Measurements from ENCODE around the gene FARP1.

The FARP1 gene

DNA sequence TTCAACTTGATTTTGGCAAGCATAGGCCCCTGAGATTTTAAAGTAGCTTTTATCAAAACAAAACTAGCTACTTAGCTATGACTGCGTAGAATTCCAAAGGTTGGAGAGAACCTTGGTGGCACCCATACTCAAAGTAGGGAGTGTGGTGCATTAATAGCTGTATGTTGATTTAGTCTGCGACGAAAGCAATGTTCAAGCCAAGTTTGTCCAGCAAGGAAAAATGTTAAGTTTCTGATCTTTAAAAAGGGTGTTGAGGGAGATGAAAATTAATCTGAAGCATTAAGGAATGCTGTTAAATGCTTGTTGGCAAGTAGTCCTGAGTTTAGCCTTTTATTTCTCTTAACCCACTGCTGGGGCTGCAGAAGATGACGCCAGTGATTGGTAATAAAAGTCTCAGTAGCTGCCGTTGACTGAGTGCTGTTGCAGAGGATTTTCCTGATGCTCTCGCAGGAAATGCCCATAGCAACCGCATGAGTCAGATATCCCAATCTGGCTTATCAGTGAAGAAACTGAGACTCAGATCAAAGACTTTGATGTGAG lies 110.1 kb downstream of the FARP1 start:
- no peak for TF ChIP-seq CTCF (IDR thresholded peaks at IDR 0.05; ENCODE audit: control extremely low read depth, extremely low read depth, low read depth, missing control alignments)
- POLR2A ChIA-PET: no interaction called here
- DNase-seq (ENCODE audit: extremely low spot score): no peak
- CTCF ChIA-PET: no interaction called here

GRCh38 chr13:98253526-98253925 lies 110.6 kb downstream of the FARP1 start:
- no peak for TF ChIP-seq CTCF (IDR thresholded peaks at IDR 0.05; ENCODE audit: control extremely low read depth, extremely low read depth, low read depth, missing control alignments)
- ChIA-PET POLR2A (no interaction called here), CTCF (interaction anchor here (0.9 kb wide), 1 partner anchor 11 kb away, joined by 3 read pairs; no protein-coding TSS in a partner anchor)
- DNase-seq (ENCODE audit: extremely low spot score): no peak

DNA sequence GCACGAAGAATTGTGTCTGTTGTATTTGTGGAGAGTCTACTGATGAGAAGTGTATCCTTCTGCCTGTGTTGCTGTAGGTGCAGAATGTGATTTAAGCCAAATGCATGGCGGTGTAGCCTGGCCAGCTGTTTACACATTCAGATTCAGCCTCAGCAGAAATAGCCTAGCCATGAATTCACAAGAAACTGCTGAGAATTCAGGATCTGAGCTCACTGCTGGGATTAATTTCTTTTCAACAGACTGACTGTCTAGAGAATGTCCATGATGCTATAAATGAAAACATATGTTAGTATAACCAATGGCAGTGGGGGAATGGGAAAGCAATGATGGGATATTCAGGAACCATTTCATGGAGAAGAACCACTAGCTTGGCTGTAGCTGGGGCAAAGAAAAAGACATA lies 111.6 kb downstream of the FARP1 start:
- ChIA-PET POLR2A (no interaction called here), CTCF (interaction anchor here (0.9 kb wide), 1 partner anchor 10 kb away, joined by 3 read pairs; no protein-coding TSS in a partner anchor)
- TF ChIP-seq CTCF (IDR thresholded peaks at IDR 0.05; ENCODE audit: control extremely low read depth, extremely low read depth, low read depth, missing control alignments): no peak
- DNase-seq (ENCODE audit: extremely low spot score): no peak

DNA sequence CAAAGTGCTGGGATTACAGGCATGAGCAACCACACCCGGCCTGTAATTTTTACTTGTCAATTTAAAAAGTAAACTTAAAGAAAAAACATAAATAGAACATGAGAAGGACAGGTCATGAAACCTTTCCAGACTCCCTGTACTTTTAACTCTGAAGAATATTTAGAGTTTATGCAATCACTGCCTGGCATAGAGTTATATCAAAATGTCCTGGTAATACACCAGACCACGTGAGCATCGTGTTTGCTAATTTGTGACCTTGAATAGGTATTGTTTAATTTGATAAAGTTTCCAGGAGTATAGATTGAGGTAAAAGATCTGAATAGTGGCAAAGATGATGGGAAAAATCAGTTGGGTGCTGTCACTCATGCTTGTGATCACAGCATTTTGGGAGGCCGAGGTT lies 115.3 kb downstream of the FARP1 start:
- no peak for TF ChIP-seq CTCF (IDR thresholded peaks at IDR 0.05; ENCODE audit: control extremely low read depth, extremely low read depth, low read depth, missing control alignments)
- ChIA-PET POLR2A (no interaction called here), CTCF (interaction anchor here (1.3 kb wide), 1 partner anchor 14 kb away, joined by 3 read pairs; no protein-coding TSS in a partner anchor)
- no peak for DNase-seq (ENCODE audit: extremely low spot score)

DNA sequence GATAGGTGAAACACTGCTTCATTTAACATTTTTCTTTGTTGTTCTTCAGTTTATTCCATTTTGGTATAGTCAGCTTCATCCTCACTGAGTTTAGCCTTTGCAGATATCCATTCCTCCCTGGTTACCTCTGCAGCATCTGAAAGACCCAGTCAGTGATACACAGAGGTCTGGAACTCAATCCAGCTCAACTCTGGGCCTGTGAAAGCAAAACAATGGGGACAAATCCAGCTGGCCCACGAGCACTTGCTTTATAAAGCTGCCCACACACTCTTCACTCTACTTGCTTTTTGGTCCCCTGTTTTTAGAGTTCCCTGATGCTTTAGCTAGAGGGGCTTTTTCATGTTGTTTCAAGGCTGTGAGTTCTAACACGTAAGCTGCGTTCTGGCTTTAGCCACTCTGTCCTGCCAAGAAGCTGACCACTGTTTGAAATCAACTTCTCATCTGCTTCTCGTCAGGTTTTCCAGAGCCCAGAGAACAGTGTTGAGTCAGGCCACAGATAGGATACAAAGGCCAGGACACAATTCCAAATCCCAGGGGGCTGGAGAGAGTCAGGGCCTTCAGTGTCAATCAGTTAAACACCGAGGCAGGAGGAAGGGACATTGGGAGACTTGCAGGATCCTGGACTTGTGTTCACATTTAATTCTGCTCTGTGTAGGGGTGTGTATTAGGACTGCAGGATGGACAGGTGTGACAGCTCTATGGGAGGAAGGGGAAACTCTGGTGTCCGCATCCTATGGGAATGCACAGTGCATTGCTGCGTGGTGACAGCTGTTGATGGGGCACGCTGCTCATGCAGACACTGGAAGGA lies 117.7 kb downstream of the FARP1 start:
- no peak for TF ChIP-seq CTCF (IDR thresholded peaks at IDR 0.05; ENCODE audit: control extremely low read depth, extremely low read depth, low read depth, missing control alignments)
- POLR2A ChIA-PET: no interaction called here
- CTCF ChIA-PET: no interaction called here
- no peak for DNase-seq (ENCODE audit: extremely low spot score)

GRCh38 chr13:98261165-98261702 lies 118.3 kb downstream of the FARP1 start:
- no peak for DNase-seq (ENCODE audit: extremely low spot score)
- ChIA-PET CTCF (no interaction called here), POLR2A (no interaction called here)
- no peak for TF ChIP-seq CTCF (IDR thresholded peaks at IDR 0.05; ENCODE audit: control extremely low read depth, extremely low read depth, low read depth, missing control alignments)
